K562 (cell line): Measurements from ENCODE around the gene NFS1. TPM values are rescaled to one million over a fixed set of nuclear protein-coding genes. Genes with fewer than 3 reads are reported as not detected.
A peak's percentile ranks its signal among the peaks of the same experiment; 100 is the strongest.

ENCODE experiments used
- CREB1 ChIP-seq, 2 experiments: sonication (generic) in 1 of 2; formaldehyde crosslinking in 1 of 2; IDR thresholded peaks; 2 replicates each; pipeline versions ENCODE4 v1.6.1 to v1.8.0; 2012 to 2022; ENCODE audit warnings: inconsistent platforms in 1 of 2, mild to moderate bottlenecking in 1 of 2, missing genetic modification reagents in 1 of 2, moderate library complexity in 1 of 2
- KDM2B ChIP-seq: fragments of 250-450 bp; sonication (Bioruptor Pico); IDR thresholded peaks from 2 replicates; pipeline ENCODE4 v1.8.0; 2021; ENCODE audit warnings: mild to moderate bottlenecking, moderate library complexity
- NELFE ChIP-seq: IDR thresholded peaks from 2 replicates; pipeline ENCODE4 v1.6.1; 2011; ENCODE audit warnings: mild to moderate bottlenecking; ENCODE audit not compliant: insufficient read depth, insufficient read length
- SUPT5H ChIP-seq: fragments of 450-650 bp; IDR thresholded peaks from 2 replicates; pipeline ENCODE4 v1.6.1; 2016
- ZNF184 ChIP-seq: sonication (generic); formaldehyde crosslinking; IDR thresholded peaks from 2 replicates; pipeline ENCODE4 v1.5.0; 2020; ENCODE audit warnings: missing genetic modification reagents
- ZNF57 ChIP-seq: fragments of 450-650 bp; formaldehyde crosslinking; IDR thresholded peaks from 2 replicates; pipeline ENCODE4 v1.4.0; 2020; ENCODE audit warnings: mild to moderate bottlenecking, moderate library complexity
- polyA plus RNA-seq, 8 experiments: library from polyadenylated mRNA; depleted of rRNA in 4 of 8; stranded (reverse) in 5 of 8; unstranded in 3 of 8; fragments of >200 nt; fragmentation: Nextera tagmentation in 2 of 8; fragmentation: Illumina TruSeq in 1 of 8; extraction: Ambion mirVana in 2 of 8; extraction: Trizol in 1 of 8; gene quantifications; 2 replicates each; pipeline versions ENCODE4 v1.2.1 to v1.2.3, GENCODE V29; 2011 to 2014; ENCODE audit warnings: inconsistent platforms in 1 of 8, missing spikeins in 1 of 8
- total RNA-seq, 7 experiments: library from RNA; depleted of rRNA in 6 of 7; stranded (reverse); fragments of >200 nt in 6 of 7; fragmentation: Illumina TruSeq in 2 of 7; extraction: Trizol in 2 of 7; gene quantifications; 2 replicates each; pipeline versions ENCODE4 v1.2.1 to v1.2.3, GENCODE V29; 2011 to 2021; ENCODE audit warnings: low replicate concordance in 1 of 7
- TF ChIP-seq, protein P1 (sequence below): fragments of 450-650 bp; IDR thresholded peaks from 2 replicates; pipeline ENCODE4 v1.6.1; 2016; ENCODE audit warnings: mild to moderate bottlenecking, moderate library complexity
- TF ChIP-seq, protein P2 (sequence below): fragments of 250-450 bp; sonication (Bioruptor Pico); IDR thresholded peaks from 2 replicates; pipeline ENCODE4 v1.5.0; 2022; ENCODE audit warnings: mild to moderate bottlenecking
- TF ChIP-seq, protein P3 (sequence below): fragments of 250-450 bp; sonication (Bioruptor Pico); IDR thresholded peaks from 2 replicates; pipeline ENCODE4 v1.8.0; 2021; ENCODE audit warnings: borderline replicate concordance, mild to moderate bottlenecking, moderate library complexity; ENCODE audit not compliant: poor library complexity, severe bottlenecking
- TF ChIP-seq, protein P4 (sequence below): IDR thresholded peaks from 2 replicates; pipeline ENCODE4 v1.6.1; 2012; ENCODE audit warnings: low read depth, low read length, improper control_type of control experiment, borderline replicate concordance

Gene NFS1
- total and polyA plus RNA-seq, 9 of the 15 experiments (the other 6 are each of a cell fraction or from before 2014, with no cell fraction given): 11.5 to 84.8 (median 47.1) TPM

DNA sequence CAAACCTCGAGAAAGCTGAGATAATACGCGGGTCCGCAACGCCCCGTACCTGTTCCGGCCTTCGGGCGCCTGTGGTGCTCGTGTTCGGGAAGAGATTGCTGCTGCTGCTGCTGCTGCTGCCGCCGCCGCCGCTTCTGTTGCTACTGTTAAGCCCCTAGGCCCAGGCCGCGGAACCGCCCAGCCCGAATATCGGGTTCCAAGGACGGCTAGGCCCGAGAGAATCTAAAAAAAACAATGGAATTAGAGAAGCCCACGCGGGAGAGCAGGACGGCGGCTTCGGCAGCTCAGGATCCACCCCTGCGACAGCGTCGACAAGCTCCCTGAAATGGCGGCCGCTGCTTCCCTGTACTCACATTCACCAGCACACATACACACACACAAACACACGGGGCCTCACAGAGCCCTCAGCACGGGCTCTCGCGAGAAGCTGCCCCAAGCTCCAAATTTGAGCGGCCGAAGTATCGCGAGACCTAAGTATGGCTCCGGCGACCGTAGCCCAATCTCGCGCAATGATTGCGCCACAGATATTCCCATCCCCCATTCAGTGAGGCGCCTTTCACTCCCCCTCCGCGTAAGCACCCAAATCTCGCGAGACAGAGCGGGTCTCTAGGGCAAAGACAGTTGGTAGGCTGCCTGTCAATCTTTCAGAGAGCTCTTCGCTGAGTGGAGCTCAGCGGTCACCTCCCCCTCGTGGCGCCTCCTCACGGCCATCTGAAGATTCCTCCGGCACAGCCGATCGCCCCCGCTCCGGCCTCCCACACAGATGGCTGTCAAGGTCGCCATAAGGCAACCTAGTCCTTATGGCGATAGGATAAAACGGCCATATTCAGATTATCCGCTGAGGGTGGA, 43.0 kb upstream of the NFS1 start, which contains the start of gene RBM39 (continued):
- TF ChIP-seq, protein P1, sequence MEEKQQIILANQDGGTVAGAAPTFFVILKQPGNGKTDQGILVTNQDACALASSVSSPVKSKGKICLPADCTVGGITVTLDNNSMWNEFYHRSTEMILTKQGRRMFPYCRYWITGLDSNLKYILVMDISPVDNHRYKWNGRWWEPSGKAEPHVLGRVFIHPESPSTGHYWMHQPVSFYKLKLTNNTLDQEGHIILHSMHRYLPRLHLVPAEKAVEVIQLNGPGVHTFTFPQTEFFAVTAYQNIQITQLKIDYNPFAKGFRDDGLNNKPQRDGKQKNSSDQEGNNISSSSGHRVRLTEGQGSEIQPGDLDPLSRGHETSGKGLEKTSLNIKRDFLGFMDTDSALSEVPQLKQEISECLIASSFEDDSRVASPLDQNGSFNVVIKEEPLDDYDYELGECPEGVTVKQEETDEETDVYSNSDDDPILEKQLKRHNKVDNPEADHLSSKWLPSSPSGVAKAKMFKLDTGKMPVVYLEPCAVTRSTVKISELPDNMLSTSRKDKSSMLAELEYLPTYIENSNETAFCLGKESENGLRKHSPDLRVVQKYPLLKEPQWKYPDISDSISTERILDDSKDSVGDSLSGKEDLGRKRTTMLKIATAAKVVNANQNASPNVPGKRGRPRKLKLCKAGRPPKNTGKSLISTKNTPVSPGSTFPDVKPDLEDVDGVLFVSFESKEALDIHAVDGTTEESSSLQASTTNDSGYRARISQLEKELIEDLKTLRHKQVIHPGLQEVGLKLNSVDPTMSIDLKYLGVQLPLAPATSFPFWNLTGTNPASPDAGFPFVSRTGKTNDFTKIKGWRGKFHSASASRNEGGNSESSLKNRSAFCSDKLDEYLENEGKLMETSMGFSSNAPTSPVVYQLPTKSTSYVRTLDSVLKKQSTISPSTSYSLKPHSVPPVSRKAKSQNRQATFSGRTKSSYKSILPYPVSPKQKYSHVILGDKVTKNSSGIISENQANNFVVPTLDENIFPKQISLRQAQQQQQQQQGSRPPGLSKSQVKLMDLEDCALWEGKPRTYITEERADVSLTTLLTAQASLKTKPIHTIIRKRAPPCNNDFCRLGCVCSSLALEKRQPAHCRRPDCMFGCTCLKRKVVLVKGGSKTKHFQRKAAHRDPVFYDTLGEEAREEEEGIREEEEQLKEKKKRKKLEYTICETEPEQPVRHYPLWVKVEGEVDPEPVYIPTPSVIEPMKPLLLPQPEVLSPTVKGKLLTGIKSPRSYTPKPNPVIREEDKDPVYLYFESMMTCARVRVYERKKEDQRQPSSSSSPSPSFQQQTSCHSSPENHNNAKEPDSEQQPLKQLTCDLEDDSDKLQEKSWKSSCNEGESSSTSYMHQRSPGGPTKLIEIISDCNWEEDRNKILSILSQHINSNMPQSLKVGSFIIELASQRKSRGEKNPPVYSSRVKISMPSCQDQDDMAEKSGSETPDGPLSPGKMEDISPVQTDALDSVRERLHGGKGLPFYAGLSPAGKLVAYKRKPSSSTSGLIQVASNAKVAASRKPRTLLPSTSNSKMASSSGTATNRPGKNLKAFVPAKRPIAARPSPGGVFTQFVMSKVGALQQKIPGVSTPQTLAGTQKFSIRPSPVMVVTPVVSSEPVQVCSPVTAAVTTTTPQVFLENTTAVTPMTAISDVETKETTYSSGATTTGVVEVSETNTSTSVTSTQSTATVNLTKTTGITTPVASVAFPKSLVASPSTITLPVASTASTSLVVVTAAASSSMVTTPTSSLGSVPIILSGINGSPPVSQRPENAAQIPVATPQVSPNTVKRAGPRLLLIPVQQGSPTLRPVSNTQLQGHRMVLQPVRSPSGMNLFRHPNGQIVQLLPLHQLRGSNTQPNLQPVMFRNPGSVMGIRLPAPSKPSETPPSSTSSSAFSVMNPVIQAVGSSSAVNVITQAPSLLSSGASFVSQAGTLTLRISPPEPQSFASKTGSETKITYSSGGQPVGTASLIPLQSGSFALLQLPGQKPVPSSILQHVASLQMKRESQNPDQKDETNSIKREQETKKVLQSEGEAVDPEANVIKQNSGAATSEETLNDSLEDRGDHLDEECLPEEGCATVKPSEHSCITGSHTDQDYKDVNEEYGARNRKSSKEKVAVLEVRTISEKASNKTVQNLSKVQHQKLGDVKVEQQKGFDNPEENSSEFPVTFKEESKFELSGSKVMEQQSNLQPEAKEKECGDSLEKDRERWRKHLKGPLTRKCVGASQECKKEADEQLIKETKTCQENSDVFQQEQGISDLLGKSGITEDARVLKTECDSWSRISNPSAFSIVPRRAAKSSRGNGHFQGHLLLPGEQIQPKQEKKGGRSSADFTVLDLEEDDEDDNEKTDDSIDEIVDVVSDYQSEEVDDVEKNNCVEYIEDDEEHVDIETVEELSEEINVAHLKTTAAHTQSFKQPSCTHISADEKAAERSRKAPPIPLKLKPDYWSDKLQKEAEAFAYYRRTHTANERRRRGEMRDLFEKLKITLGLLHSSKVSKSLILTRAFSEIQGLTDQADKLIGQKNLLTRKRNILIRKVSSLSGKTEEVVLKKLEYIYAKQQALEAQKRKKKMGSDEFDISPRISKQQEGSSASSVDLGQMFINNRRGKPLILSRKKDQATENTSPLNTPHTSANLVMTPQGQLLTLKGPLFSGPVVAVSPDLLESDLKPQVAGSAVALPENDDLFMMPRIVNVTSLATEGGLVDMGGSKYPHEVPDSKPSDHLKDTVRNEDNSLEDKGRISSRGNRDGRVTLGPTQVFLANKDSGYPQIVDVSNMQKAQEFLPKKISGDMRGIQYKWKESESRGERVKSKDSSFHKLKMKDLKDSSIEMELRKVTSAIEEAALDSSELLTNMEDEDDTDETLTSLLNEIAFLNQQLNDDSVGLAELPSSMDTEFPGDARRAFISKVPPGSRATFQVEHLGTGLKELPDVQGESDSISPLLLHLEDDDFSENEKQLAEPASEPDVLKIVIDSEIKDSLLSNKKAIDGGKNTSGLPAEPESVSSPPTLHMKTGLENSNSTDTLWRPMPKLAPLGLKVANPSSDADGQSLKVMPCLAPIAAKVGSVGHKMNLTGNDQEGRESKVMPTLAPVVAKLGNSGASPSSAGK: peak; percentile 78
- TF ChIP-seq, protein P2, sequence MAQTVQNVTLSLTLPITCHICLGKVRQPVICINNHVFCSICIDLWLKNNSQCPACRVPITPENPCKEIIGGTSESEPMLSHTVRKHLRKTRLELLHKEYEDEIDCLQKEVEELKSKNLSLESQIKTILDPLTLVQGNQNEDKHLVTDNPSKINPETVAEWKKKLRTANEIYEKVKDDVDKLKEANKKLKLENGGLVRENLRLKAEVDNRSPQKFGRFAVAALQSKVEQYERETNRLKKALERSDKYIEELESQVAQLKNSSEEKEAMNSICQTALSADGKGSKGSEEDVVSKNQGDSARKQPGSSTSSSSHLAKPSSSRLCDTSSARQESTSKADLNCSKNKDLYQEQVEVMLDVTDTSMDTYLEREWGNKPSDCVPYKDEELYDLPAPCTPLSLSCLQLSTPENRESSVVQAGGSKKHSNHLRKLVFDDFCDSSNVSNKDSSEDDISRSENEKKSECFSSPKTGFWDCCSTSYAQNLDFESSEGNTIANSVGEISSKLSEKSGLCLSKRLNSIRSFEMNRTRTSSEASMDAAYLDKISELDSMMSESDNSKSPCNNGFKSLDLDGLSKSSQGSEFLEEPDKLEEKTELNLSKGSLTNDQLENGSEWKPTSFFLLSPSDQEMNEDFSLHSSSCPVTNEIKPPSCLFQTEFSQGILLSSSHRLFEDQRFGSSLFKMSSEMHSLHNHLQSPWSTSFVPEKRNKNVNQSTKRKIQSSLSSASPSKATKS (CRISPR knock-in tag): no peak
- TF ChIP-seq NELFE: no peak
- peak; percentile 91 for TF ChIP-seq CREB1 (IDR thresholded peaks at IDR 0.05)
- TF ChIP-seq CREB1 (CRISPR knock-in tag; IDR thresholded peaks at IDR 0.05): peak; percentile 89
- TF ChIP-seq, protein P3, sequence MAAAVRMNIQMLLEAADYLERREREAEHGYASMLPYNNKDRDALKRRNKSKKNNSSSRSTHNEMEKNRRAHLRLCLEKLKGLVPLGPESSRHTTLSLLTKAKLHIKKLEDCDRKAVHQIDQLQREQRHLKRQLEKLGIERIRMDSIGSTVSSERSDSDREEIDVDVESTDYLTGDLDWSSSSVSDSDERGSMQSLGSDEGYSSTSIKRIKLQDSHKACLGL (CRISPR knock-in tag): no peak
- peak; percentile 97 for TF ChIP-seq SUPT5H
- TF ChIP-seq ZNF57 (CRISPR knock-in tag): no peak
- no peak for TF ChIP-seq ZNF184 (CRISPR knock-in tag)
- TF ChIP-seq, protein P4, sequence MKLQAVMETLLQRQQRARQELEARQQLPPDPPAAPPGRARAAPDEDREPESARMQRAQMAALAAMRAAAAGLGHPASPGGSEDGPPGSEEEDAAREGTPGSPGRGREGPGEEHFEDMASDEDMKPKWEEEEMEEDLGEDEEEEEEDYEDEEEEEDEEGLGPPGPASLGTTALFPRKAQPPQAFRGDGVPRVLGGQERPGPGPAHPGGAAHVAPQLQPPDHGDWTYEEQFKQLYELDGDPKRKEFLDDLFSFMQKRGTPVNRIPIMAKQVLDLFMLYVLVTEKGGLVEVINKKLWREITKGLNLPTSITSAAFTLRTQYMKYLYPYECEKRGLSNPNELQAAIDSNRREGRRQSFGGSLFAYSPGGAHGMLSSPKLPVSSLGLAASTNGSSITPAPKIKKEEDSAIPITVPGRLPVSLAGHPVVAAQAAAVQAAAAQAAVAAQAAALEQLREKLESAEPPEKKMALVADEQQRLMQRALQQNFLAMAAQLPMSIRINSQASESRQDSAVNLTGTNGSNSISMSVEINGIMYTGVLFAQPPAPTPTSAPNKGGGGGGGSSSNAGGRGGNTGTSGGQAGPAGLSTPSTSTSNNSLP: no peak; the same call in 1 of the 2 replicates
- no peak for TF ChIP-seq KDM2B (CRISPR knock-in tag)
